ENCODE data around the gene ATRN.

DNA sequence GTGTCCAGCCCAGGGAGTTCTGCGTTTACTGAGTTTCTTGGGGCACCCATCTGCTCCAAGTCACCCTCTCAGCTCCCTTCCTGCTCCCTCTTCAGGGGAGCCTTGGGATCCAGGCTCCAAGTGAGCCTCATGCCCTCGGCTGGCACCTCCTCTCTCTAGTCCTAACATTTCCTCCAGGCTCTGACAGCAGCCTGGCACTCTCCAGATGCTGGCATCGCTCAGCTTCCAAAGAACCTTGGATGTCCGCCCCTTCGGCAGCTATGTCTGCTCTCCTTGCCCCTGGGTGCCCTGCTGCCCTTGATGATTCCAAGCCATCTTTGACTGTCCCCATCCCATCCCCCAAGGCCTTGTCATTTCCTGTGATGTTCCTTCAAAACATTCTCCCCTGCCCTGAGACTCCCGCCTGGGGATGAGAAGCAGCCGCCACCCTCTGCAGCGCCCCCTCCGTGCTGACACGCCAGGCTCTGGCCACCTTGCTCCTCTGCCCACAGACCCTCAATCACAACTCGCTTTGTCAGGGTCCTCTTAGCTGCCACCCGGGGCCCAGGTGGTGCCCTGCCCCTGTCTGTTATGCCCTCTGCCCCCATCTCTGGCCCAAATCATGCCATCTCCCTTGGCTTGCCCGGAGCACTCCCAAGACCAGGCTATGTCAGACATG, 199.0 kb downstream of the ATRN start:
- TF ChIP-seq, protein P1, sequence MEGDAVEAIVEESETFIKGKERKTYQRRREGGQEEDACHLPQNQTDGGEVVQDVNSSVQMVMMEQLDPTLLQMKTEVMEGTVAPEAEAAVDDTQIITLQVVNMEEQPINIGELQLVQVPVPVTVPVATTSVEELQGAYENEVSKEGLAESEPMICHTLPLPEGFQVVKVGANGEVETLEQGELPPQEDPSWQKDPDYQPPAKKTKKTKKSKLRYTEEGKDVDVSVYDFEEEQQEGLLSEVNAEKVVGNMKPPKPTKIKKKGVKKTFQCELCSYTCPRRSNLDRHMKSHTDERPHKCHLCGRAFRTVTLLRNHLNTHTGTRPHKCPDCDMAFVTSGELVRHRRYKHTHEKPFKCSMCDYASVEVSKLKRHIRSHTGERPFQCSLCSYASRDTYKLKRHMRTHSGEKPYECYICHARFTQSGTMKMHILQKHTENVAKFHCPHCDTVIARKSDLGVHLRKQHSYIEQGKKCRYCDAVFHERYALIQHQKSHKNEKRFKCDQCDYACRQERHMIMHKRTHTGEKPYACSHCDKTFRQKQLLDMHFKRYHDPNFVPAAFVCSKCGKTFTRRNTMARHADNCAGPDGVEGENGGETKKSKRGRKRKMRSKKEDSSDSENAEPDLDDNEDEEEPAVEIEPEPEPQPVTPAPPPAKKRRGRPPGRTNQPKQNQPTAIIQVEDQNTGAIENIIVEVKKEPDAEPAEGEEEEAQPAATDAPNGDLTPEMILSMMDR (IDR thresholded peaks at IDR 0.05) = no peak
- TF ChIP-seq POLR2A (IDR thresholded peaks at IDR 0.05) = no peak

Data from right lobe of liver (tissue), 4 donors.